ENCODE data around the gene RAB41. TPM values are rescaled to one million over a fixed set of nuclear protein-coding genes. Genes with fewer than 3 reads are reported as not detected.

The RAB41 gene
- total and polyA plus RNA-seq, 2 of the 13 experiments (the other 11 are each of a cell fraction or from before 2014, with no cell fraction given) = not detected

DNA sequence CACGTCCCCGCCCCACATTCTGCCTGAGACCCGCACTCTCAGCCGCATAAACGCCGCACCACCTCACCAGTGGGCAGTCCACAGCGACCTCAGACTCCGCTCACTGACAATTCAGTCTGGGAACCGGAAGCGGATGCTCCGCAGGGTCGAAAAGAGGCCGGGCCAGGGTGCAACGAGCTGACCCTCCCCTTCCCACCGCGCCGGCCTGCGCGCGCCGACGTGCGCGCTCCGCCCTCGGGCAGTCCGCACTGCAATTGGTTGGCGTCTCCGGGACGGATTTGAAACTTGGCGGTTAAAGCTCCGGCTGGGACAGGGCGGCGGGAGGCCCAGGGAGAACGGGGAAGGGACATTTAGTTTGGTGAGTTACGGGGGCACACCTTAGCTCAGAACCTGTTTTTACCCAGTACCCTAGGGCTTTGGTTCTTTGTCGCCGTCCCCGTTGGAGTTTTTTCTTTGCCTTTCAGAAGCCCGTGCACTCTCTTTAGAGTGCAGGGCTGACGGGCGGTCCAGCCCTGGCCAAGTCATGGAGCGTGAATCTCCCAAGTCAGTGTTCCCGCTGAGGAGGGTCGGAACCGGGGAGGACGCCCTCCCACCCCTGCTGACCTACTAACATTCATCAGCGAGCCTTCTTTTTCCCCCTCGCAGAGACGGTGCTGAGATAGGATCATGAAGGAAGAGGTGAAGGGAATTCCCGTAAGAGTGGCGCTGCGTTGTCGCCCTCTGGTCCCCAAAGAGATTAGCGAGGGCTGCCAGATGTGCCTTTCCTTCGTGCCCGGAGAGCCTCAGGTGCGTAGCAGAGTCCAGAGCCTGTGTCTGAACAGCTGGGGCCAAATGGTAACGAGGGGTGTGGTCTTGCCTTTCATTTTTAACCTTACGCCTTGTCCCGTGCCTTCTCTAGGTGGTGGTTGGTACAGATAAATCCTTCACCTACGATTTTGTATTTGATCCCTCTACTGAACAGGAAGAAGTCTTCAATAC is 8.1 kb downstream of the RAB41 start, which contains the start of the genes KIF4A and PDZD11 (continued):
- TF ChIP-seq ZNF260 (CRISPR knock-in tag; IDR thresholded peaks at IDR 0.05; ENCODE audit: borderline replicate concordance, low read depth) (no peak), IRF2 (CRISPR knock-in tag; IDR thresholded peaks at IDR 0.05) (no peak), ZFY (CRISPR knock-in tag; IDR thresholded peaks at IDR 0.05) (no peak; the same call in 1 of the 2 replicates), GATAD1 (CRISPR knock-in tag; IDR thresholded peaks at IDR 0.05) (peak; percentile 87), ZNF138 (CRISPR knock-in tag; IDR thresholded peaks at IDR 0.05; ENCODE audit: low read depth) (no peak), ZNF136 (CRISPR knock-in tag; IDR thresholded peaks at IDR 0.05; ENCODE audit: low read depth) (no peak), ZNF605 (CRISPR knock-in tag; IDR thresholded peaks at IDR 0.05) (no peak), HDAC1 (CRISPR knock-in tag; IDR thresholded peaks at IDR 0.05) (peak; percentile 88), SP5 (CRISPR knock-in tag; IDR thresholded peaks at IDR 0.05; ENCODE audit: borderline replicate concordance, low read depth) (0 out of 2 replicates have a peak, but pooled peaks have one; percentile 26), ZNF224 (CRISPR knock-in tag; IDR thresholded peaks at IDR 0.05) (no peak), PHF21A (CRISPR knock-in tag; IDR thresholded peaks at IDR 0.05) (no peak), CENPX (CRISPR knock-in tag; IDR thresholded peaks at IDR 0.05) (no peak), ZNF234 (CRISPR knock-in tag; conservative IDR thresholded peaks at IDR 0.05) (no peak), ZNF792 (CRISPR knock-in tag; IDR thresholded peaks at IDR 0.05) (no peak), ZNF350 (CRISPR knock-in tag; IDR thresholded peaks at IDR 0.05; ENCODE audit: borderline replicate concordance, low read depth) (no peak), JUN (CRISPR knock-in tag; IDR thresholded peaks at IDR 0.05) (no peak), ZMYM2 (CRISPR knock-in tag; IDR thresholded peaks at IDR 0.05) (no peak), BHLHE40 (IDR thresholded peaks at IDR 0.05; ENCODE audit: low read length) (no peak)
- TF ChIP-seq, protein P1, sequence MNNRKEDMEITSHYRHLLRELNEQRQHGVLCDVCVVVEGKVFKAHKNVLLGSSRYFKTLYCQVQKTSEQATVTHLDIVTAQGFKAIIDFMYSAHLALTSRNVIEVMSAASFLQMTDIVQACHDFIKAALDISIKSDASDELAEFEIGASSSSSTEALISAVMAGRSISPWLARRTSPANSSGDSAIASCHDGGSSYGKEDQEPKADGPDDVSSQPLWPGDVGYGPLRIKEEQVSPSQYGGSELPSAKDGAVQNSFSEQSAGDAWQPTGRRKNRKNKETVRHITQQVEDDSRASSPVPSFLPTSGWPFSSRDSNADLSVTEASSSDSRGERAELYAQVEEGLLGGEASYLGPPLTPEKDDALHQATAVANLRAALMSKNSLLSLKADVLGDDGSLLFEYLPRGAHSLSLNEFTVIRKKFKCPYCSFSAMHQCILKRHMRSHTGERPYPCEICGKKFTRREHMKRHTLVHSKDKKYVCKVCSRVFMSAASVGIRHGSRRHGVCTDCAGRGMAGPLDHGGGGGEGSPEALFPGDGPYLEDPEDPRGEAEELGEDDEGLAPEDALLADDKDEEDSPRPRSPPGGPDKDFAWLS (CRISPR knock-in tag; IDR thresholded peaks at IDR 0.05; ENCODE audit: borderline replicate concordance) = no peak
- TF ChIP-seq, protein P2, sequence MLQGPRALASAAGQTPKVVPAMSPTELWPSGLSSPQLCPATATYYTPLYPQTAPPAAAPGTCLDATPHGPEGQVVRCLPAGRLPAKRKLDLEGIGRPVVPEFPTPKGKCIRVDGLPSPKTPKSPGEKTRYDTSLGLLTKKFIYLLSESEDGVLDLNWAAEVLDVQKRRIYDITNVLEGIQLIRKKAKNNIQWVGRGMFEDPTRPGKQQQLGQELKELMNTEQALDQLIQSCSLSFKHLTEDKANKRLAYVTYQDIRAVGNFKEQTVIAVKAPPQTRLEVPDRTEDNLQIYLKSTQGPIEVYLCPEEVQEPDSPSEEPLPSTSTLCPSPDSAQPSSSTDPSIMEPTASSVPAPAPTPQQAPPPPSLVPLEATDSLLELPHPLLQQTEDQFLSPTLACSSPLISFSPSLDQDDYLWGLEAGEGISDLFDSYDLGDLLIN (CRISPR knock-in tag; IDR thresholded peaks at IDR 0.05; ENCODE audit: borderline replicate concordance) = no peak
- TF ChIP-seq, protein P3, sequence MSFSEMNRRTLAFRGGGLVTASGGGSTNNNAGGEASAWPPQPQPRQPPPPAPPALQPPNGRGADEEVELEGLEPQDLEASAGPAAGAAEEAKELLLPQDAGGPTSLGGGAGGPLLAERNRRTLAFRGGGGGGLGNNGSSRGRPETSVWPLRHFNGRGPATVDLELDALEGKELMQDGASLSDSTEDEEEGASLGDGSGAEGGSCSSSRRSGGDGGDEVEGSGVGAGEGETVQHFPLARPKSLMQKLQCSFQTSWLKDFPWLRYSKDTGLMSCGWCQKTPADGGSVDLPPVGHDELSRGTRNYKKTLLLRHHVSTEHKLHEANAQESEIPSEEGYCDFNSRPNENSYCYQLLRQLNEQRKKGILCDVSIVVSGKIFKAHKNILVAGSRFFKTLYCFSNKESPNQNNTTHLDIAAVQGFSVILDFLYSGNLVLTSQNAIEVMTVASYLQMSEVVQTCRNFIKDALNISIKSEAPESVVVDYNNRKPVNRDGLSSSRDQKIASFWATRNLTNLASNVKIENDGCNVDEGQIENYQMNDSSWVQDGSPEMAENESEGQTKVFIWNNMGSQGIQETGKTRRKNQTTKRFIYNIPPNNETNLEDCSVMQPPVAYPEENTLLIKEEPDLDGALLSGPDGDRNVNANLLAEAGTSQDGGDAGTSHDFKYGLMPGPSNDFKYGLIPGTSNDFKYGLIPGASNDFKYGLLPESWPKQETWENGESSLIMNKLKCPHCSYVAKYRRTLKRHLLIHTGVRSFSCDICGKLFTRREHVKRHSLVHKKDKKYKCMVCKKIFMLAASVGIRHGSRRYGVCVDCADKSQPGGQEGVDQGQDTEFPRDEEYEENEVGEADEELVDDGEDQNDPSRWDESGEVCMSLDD (CRISPR knock-in tag; IDR thresholded peaks at IDR 0.05; ENCODE audit: borderline replicate concordance) = no peak
- TF ChIP-seq, protein P4, sequence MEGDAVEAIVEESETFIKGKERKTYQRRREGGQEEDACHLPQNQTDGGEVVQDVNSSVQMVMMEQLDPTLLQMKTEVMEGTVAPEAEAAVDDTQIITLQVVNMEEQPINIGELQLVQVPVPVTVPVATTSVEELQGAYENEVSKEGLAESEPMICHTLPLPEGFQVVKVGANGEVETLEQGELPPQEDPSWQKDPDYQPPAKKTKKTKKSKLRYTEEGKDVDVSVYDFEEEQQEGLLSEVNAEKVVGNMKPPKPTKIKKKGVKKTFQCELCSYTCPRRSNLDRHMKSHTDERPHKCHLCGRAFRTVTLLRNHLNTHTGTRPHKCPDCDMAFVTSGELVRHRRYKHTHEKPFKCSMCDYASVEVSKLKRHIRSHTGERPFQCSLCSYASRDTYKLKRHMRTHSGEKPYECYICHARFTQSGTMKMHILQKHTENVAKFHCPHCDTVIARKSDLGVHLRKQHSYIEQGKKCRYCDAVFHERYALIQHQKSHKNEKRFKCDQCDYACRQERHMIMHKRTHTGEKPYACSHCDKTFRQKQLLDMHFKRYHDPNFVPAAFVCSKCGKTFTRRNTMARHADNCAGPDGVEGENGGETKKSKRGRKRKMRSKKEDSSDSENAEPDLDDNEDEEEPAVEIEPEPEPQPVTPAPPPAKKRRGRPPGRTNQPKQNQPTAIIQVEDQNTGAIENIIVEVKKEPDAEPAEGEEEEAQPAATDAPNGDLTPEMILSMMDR (CRISPR knock-in tag; IDR thresholded peaks at IDR 0.05) = 0 out of 2 replicates have a peak, but pooled peaks have one; percentile 8
